Activated T-cell treated with anti-CD3 and anti-CD28 coated beads, Interleukin-2, amount 50 U/mL, for 1 hour (primary cell): ENCODE data around the gene CACNA1E.

Source experiments
- DNase-seq: peaks from one replicate; pipeline ENCODE4 v3.0.0-alpha.2; 2020

CACNA1E gene

GRCh38 chr1:181714428-181714827 lies 231.1 kb downstream of the CACNA1E start:
- DNase-seq: no peak

- no peak for DNase-seq
Measured at GRCh38 chr1:181718034-181718433, 234.7 kb downstream of the CACNA1E start.

GRCh38 chr1:181726320-181727012 lies 243.1 kb downstream of the CACNA1E start:
- DNase-seq: no peak

- no peak for DNase-seq
Measured at GRCh38 chr1:181730606-181731005, 247.3 kb downstream of the CACNA1E start.

- no peak for DNase-seq
Measured at GRCh38 chr1:181732218-181732990, 249.1 kb downstream of the CACNA1E start.

- DNase-seq: no peak
Measured at GRCh38 chr1:181733486-181733885, 250.2 kb downstream of the CACNA1E start.

GRCh38 chr1:181737056-181737455 lies 253.7 kb downstream of the CACNA1E start:
- no peak for DNase-seq

- DNase-seq: no peak
Measured at GRCh38 chr1:181739214-181739613, 255.9 kb downstream of the CACNA1E start.

- DNase-seq: no peak
Measured at GRCh38 chr1:181742426-181742825, 259.1 kb downstream of the CACNA1E start.

GRCh38 chr1:181743878-181744312 lies 260.6 kb downstream of the CACNA1E start:
- DNase-seq: no peak

GRCh38 chr1:181746224-181746623 lies 262.9 kb downstream of the CACNA1E start:
- no peak for DNase-seq

GRCh38 chr1:181748013-181748412 lies 264.7 kb downstream of the CACNA1E start:
- no peak for DNase-seq

GRCh38 chr1:181754103-181754502 lies 270.8 kb downstream of the CACNA1E start:
- no peak for DNase-seq

GRCh38 chr1:181759481-181759880 lies 276.2 kb downstream of the CACNA1E start:
- DNase-seq: no peak

- DNase-seq: no peak
Measured at GRCh38 chr1:181763736-181764135, 280.4 kb downstream of the CACNA1E start.

GRCh38 chr1:181765451-181766026 lies 282.2 kb downstream of the CACNA1E start:
- no peak for DNase-seq

- DNase-seq: no peak
Measured at GRCh38 chr1:181767001-181767708, 283.8 kb downstream of the CACNA1E start.

GRCh38 chr1:181768211-181768929 lies 285.1 kb downstream of the CACNA1E start:
- no peak for DNase-seq

- DNase-seq: no peak
Measured at GRCh38 chr1:181768930-181769280, 285.6 kb downstream of the CACNA1E start.

GRCh38 chr1:181769846-181770245 lies 286.5 kb downstream of the CACNA1E start:
- no peak for DNase-seq

- DNase-seq: no peak
Measured at GRCh38 chr1:181772714-181773113, 289.4 kb downstream of the CACNA1E start.

GRCh38 chr1:181776044-181776443 lies 292.7 kb downstream of the CACNA1E start:
- DNase-seq: no peak

- DNase-seq: no peak
Measured at GRCh38 chr1:181777286-181777685, 294.0 kb downstream of the CACNA1E start.
